Umbilical cord (tissue), 2 donors: ENCODE data around the gene GPHN. TPM values are rescaled to one million over a fixed set of nuclear protein-coding genes. Genes with fewer than 3 reads are reported as not detected.
"Not testable (repeated sequence)": the region's sequence is repeated elsewhere in the genome, so short reads cannot be mapped to it uniquely, and the experiment has no call there.

ENCODE experiments used
- DNase-seq: peaks from one replicate; pipeline ENCODE4 v3.0.0-alpha.2; 2015; ENCODE audit warnings: low spot score
- total RNA-seq: library from RNA; depleted of rRNA; stranded (reverse); fragments of >200 nt; gene quantifications from one replicate; pipeline ENCODE4 v1.2.3, GENCODE V29; 2014; ENCODE audit warnings: low replicate concordance; ENCODE audit not compliant: insufficient read depth

GPHN gene
- total RNA-seq, 1 donor from 2014 or later: 15.4 TPM

DNA sequence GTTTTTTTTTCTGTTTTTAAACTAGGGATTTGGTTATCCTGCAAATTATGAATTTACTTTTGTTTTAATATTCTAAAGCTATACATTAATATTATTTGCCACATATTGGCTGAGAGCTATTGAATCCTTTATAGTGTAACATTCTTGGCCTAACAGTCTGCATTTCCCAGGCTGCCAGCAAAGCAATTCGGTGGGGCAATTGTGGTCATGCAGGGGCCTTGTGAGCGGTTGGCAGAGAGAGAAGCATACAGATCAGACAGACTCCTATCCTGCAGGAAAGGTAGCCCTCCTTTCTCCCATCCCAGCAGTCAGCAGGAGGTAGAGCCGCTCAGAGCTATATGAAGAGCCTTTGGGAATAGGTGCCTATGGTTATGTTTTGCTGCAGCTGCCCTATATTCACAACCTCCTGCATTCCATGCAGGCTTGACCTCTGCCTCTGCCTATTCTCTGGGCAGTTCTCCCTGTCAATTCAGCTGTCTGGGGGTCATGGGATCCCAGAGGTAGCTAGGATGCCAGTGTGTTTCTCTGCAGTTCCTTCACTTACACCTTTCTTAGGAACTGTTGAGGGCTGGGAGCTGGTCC is 144.7 kb downstream of the GPHN start:
- no peak for DNase-seq

- no peak for DNase-seq
Observed at GRCh38 chr14:66657780-66658179, 149.8 kb downstream of the GPHN start.

- no peak for DNase-seq
Observed at GRCh38 chr14:66662374-66662773, 154.4 kb downstream of the GPHN start.

- DNase-seq: no peak
Observed at GRCh38 chr14:66677780-66678179, 169.8 kb downstream of the GPHN start.

DNA sequence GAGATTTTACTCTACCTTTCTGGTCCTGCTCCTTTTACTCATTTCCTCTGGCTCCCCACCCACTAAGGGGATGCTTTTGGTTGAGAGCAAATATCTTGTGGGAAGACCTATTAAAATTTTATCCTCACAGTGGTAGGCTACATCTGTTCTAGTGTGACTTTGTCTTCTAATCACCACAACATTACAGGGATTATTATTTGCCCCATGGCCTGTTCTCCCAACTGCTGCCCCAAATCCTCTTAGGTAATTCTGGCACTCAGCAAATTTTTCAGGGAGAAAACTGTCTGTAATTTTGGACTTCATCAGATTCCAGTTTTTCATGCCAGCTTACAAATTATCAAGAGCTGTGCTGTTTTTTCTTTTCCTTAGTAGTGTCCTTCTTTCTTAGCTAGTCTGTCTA is 172.3 kb downstream of the GPHN start:
- no peak for DNase-seq

GRCh38 chr14:66696326-66696725 is 188.4 kb downstream of the GPHN start:
- DNase-seq: no peak

- DNase-seq: no peak
Observed at GRCh38 chr14:66698503-66698902, 190.6 kb downstream of the GPHN start.

DNA sequence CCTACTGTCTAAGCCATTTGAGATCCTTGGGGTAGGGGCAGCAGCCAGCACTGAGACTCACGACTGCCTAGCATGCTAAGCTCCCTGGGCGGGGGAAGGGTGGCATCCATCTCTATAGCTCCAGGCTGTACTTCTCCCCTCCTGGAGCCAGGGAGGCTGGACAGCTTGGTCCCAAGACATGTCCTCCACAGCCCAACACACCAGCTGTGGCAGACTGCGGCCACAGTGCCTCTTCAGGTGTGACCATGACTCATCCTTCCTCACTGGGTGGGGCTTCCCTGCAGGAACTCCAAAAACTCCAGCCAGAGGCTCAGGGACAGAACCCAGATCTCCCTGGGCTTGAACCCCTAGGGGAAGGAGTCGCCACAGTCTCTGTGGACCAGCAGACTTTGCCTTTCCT is 193.9 kb downstream of the GPHN start:
- no peak for DNase-seq

DNA sequence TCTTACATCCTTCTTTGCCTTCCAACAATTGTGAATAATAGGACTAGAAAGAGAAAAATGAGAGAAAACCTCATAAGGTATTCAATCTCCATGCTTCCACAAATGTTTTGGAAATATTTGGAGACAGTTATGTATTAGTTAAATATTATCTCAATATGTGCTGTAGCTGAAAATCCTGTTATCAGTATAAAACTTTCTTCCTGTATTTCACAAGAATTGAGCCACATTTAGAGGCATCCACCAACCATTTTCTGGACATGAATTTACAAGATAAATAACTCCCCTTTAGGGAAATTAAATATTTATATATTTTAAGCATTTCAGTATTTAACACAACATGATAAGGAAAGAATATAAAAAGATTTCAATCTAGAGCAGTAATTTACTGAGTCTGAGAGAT is 200.3 kb downstream of the GPHN start:
- peak; percentile 71 for DNase-seq

DNA sequence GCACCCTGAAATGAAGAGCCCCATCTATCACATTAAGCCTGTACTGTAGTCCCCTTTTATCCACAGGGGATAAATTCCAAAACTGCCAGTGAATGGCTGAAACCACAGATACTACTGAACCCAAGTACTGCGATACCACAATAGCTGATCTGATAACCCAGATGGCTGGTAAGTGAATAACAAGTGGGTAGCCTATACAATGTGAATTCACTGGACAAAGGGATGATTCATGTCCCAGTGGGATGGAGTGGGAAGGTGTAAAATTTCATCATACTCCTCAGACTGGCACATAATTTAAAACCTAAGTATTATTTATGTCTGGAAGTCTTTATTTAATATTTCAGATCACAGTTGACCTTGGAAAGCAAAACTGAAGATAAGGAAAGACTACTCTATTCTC is 201.3 kb downstream of the GPHN start:
- DNase-seq: peak; percentile 17

- DNase-seq: not testable (repeated sequence)
Observed at GRCh38 chr14:66714291-66714690, 206.3 kb downstream of the GPHN start.

DNA sequence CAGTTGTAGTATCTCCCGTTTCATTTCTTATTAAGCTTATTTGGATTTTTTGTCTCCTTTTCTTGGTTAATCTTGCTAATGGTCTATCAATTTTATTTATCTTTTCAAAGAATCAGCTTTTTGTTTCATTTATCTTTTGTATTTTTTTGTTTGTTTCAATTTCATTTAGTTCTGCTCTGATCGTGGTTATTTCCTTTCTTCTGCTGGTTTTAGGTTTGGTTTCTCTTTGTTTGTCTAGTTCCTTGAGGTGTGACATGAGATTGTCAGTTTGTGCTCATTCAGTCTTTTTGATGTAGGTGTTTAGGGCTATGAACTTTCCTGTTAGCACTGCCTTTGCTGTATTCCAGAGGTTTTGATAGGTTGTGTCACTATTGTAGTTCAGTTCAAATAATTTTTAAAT is 207.4 kb downstream of the GPHN start:
- DNase-seq: not testable (repeated sequence)

DNA sequence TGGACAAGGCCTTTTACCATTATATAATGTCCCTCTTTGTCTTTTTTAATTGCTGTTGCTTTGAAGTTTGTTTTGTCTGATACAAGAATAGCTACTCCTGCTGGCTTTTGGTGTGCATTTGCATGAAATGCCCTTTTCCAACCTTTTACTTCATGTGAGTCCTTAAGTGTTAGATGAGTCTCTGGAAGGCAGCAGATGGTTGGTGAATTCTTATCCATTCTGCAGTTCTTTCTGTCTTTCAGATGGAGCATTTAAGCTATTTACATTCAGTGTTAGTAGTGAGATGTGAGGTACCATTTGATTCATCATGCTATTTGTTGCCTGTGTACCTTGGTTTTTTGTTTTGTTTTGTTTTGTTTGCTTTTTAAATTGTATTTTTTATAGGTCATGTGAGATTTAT is 208.3 kb downstream of the GPHN start:
- DNase-seq: no peak

DNA sequence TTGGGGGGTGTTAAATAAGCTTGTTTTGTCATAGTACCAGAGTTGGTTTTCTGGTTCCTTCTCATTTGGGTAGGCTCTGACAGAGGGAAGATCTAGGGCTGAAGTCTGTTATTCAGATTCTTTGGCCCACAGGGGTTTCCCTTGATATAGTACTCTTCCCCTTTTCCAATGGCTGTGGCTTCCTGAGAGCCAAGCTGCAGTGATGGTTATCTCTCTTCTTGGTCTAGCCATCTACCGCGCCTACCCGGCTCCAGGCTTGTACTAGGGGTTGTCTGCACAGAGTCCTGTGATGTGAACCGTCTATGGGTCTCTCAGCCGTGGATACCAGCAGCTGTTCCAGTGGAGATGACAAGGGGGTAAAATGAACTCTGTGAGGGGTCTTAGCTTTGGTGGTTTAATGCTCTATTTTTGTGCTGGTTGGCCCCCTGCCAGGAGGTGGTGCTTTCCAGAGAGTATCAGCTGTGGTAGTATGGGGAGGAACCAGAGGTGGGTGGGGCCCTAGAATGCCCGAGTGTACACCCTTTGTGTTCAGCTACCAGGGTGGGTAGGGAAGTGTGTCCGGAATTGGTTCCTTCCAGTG is 209.7 kb downstream of the GPHN start:
- DNase-seq: no peak

- no peak for DNase-seq
Observed at GRCh38 chr14:66724996-66725395, 217.0 kb downstream of the GPHN start.

DNA sequence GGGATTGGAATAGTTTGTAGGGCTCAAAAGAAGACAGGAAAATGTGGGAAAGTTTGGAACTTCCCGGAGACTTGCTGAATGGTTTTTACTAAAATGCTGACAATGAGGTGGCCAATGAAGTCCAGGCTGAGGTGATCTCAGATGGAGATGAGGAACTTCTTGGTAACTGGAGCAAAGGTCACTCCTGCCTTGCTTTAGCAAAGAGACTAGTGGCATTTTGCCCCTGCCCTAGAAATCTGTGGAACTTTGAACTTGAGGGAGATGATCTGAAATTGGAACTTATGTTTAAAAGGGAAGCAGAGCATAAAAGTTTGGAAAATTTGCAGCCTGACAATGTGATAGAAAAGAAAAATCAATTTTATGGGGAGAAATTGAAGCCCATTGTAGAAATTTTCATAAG is 223.4 kb downstream of the GPHN start:
- not testable (repeated sequence) for DNase-seq

GRCh38 chr14:66735853-66736252 is 227.9 kb downstream of the GPHN start:
- no peak for DNase-seq

- no peak for DNase-seq
Observed at GRCh38 chr14:66739826-66740225, 231.9 kb downstream of the GPHN start.

DNA sequence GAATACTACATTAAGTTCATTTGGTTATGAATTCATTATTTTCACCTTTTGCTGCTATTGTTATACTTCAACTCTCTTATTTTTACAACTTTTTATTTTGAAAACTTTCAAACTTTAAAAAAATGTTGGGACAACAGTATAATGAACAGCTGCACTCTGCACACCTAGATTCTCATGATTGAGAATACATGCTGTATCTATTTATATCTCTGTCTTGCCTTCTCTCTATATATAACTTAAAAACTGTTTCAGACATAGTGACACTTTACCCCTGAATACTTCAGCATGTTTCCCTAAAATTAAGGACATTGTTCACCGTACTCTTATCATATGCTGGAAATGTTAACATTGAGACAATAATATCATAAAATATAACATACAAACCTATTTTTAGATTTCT is 237.1 kb downstream of the GPHN start:
- no peak for DNase-seq

GRCh38 chr14:66746316-66747006 is 238.5 kb downstream of the GPHN start:
- peak; percentile 16 for DNase-seq

GRCh38 chr14:66752109-66752508 is 244.2 kb downstream of the GPHN start:
- peak; percentile 1 for DNase-seq

DNA sequence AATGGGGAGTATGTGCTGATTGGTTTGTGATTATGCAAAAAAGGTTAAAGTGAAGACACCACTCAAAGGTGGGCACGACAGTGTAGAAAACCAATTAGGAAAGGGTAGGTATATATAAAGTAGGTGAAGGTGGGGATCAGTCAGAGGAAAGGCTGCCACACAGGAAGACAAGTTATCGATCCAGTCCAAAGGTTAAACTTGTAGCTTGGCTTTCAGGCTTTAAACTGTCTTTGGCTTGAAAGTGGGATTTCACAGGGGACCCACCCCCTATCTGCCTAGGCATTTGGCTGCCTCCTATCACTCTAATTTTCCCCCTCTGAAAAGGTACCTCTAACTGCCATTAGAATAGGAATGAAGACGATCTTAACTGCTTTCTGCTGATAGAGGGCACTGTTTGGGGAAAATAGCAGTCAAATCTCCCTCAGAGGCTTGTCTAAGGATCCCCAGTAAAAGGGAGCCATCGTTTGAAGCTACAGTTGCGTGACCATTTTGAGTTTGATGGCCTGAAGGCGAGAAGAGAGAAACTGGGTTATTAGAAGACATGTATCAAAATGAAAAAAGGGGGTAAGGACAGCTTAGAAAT is 250.2 kb downstream of the GPHN start:
- no peak for DNase-seq

GRCh38 chr14:66772146-66772545 is 264.2 kb downstream of the GPHN start:
- DNase-seq: no peak
